Germinal center (tissue), 1 donor: ENCODE data around the gene CCNJL.

Experiments used
- DNase-seq: peaks from one replicate; pipeline ENCODE4 v3.0.0; 2012; ENCODE audit warnings: mixed read lengths, low spot score

Gene CCNJL

DNA sequence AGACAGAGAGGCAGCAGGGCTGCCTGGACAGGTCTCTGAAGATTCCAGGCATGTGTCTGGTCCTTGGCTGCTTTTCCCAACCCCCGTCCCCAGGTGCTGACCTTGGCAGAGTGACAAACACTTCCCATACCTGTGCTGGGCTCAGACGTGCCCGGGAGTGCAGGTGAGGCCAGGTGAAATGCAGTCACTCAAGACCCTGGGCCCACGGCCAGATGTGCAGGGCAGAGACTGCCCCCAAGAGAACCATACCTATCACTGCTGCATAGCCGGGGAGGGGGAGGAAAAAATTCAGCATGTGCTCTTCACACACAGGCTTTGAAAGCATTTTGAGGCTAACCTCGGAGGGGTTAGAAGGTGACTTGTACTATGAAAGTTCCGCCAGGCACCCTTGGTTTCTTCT, 22.6 kb downstream of the CCNJL start:
- no peak for DNase-seq

GRCh38 chr5:160289356-160289651, 23.1 kb downstream of the CCNJL start:
- DNase-seq = no peak

- no peak for DNase-seq
Measured at GRCh38 chr5:160287378-160288051, 24.8 kb downstream of the CCNJL start.

GRCh38 chr5:160286947-160287346, 25.4 kb downstream of the CCNJL start:
- DNase-seq = no peak

- DNase-seq = no peak
Measured at GRCh38 chr5:160285316-160285715, 27.0 kb downstream of the CCNJL start.

GRCh38 chr5:160284291-160284873, 28.0 kb downstream of the CCNJL start:
- DNase-seq = no peak

DNA sequence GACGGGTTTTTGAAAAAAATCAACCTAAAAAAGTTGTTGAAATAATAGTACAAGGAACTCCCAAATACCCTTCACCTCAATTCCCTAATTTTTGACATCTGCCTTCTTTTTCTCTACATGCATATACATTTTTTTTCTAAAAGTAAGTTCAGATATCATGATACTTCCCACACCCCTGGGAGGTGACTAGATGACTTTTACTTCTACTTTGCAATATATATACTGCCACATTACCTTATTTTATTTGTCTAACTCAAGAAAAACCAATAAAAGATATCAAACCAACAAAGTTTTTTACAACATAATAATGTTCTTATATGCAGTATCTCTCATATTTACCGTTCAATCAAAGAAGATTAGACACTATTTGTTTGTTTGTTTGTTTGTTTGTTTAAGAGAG, 31.1 kb downstream of the CCNJL start:
- DNase-seq = no peak

GRCh38 chr5:160280384-160281095, 31.8 kb downstream of the CCNJL start:
- DNase-seq = no peak

- DNase-seq = no peak
Measured at GRCh38 chr5:160278343-160278742, 34.0 kb downstream of the CCNJL start.

DNA sequence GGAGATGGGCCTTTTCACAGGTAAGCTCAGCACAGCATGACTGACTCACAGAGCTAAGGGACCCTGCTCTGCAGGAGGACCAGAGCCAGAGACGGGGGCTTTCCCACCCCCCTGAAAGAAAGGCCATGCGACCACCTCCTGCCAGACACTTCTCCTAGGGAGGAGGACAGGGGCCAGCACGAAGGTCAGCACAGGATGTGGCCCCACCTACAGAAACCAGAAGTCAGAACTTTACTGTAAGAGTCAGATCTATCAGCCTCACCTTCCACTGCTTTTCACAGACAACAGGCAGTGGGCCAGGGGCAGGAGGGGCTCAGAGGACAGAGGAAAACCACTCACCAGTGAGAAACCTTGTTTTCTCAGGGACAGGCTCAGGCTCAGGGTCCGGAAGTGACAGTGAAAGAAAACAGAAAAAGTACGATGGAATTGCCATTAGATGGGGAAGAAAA, 37.9 kb downstream of the CCNJL start:
- DNase-seq = no peak

- DNase-seq = no peak
Measured at GRCh38 chr5:160272889-160273288, 39.5 kb downstream of the CCNJL start.

DNA sequence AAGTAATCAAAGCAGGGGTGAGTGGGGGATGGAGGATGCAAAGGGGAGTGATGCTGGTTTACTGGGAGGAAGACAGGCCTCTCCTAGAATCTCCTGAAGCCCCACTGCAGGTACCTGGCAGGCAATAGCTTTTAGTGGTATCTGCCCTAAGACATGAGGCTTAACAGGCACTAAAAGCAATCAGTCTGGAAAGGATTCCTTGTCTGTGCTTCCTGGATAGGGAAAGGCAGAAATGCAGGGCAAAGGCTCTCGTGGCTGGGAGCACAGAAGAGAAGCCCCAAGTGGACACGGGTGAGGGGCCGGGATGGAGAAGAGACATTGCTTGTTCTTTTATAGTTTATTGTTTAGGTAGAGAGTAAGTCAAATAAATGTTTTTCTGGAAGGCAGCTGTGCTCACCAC, 40.1 kb downstream of the CCNJL start:
- no peak for DNase-seq

DNA sequence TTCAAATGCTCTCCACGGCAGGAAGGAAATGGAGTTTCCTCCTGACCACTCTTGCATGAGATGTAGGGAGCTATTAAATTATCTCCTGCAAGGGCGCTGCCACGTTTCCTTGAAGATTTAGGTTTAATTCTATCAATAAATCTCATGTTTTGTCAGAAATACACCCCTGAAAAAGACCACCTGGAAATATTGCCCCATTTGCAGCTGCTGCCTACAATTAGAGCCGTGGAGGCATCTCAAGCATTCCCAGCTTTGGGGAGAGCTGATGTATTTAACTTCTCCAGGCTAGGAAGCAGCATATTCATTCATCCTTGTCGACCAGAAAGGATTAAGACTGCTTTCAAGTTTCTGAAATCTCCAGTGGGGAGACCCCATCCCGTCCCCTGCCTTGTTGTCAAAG, 40.5 kb downstream of the CCNJL start:
- DNase-seq = no peak

GRCh38 chr5:160271396-160271795, 41.0 kb downstream of the CCNJL start:
- DNase-seq = no peak

- no peak for DNase-seq
Measured at GRCh38 chr5:160270704-160271103, 41.7 kb downstream of the CCNJL start.

DNA sequence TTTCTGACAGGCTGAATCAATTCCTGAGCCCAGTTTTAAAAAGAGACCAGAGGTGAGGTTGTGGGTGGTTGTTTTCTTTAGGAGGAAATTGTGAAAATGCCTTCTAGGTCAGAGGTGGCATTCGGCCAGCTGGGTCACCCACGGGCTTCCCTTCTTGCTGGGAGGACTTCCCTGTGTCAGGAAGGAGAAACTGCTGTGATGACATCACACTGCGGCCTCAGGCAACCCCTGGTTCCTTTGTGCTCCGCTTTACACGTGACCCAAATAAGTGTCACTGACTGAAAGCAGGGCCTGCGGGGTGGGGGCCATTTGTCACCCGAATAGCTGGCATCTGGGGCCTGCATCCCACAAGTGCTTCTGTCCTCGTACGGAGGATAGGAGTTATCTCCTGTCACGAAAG, 43.3 kb downstream of the CCNJL start:
- DNase-seq = no peak

- no peak for DNase-seq
Measured at GRCh38 chr5:160268121-160268520, 44.2 kb downstream of the CCNJL start.

DNA sequence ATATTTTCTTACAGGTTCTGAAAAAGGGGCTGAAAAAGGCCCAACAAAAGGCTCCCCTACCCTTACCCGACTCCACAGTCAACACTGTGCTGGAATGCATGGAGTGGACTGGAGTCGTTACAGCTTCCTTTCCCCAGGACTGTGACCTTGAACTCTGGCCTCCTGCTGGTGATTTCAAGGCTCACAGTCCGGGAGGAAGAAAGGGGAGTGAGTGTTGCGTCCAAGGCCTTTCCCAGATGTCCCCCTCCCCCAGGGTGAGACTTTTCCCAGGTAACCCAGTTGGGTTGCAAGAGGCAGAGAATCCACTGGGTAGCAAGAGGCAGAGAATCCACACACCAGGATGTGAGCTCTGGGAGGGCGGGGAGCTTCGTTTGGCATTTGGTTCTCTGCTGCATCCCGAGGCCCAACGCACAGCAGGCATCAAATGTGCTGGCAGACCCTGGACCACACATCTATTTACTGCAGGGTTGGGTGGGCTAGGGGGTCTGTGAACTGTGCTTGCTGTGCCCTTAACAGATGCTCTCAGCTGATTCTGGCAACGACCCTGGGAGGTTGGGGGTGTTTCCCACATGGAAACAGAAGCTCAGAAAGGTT, 45.5 kb downstream of the CCNJL start:
- DNase-seq = no peak

GRCh38 chr5:160266044-160266443, 46.3 kb downstream of the CCNJL start:
- DNase-seq = no peak

DNA sequence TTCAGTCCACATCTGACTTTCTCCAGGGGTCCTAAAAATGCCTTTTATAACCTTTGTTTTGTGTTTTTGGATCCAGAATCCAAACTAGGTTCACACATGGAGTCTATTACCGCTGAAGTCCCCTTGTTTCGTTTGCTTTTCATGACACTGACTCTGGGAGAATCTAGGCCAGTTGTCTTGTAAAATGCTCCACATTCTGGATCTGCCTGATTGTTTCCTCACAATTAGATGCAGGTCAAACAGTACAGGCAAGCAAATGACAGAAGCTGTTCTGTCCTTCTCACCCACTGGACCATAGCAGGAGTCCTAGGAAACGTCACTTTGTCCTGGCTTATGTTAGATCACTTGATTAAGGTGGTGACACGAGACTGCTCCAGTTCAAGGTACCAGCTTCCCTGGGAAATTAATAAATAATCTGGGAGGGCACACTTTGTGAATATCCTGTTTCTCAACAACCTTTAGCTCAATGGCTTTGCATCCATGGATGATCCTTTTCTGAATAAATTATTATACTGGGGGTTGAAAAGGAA, 49.0 kb downstream of the CCNJL start:
- no peak for DNase-seq

DNA sequence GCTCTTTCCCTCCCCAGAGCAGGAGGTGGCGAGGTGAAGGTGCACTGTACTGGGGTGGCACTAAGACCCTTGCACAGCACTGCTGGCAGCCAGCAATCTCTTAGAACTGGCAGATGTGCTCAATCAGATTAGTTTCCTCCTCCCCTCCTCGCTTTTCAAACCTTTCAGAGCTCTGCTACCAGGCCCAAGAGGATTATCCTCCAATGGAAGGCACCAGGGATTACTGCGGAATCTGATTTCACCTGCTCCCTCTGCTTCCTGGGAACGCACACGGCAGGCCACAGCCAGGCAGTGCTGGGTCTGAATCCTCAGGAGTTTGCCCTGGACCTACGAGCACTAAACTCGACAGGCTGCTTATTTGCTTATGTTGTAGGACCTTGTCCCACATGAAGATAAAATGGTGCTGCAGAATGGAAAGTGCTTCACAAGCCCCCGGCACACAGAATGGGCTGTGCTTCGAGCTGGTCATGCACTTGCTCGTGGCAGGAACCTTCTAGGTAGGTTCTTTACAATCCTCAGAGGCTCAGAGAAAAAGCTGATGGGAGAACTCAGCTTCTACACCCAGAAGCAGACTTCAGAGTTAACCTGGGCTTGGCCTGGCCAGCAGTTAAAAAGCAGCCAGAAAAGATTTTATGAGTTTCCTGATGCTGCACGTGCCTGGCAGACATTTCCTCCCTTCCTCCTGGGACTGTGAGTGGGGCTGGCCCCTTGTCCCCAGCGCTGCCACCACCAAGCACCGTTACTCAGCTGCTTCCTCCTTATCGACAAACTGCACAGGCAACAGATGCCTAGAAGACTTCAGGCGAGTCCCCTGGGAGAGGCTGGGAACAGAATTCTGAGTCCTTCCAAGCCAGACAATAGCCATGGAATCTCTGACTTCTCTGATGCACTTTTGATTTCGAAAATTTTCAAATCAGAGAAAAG, 50.0 kb downstream of the CCNJL start:
- DNase-seq = no peak
